Measurements from ENCODE around the gene APBA2. TPM values are rescaled to one million over a fixed set of nuclear protein-coding genes. Genes with fewer than 3 reads are reported as not detected.

The APBA2 gene
- total RNA-seq, 1 donor from 2014 or later: 33.1 TPM

- DNase-seq (ENCODE audit: low spot score in 2 of 2, unreplicated experiment in 2 of 2): no peak
- no peak overlapping the region for H3K27ac Mint-ChIP-seq
- H3K36me3 Mint-ChIP-seq: peaks cover 10% of the 10 kb centered on the region
- H3K9me3 Mint-ChIP-seq: no peaks in the 10 kb centered on the region
- no peaks in the 10 kb centered on the region for H3K27me3 Mint-ChIP-seq (ENCODE audit: low read depth)
- H3K4me3 Mint-ChIP-seq: no peak overlapping the region
- TF ChIP-seq, protein P1, sequence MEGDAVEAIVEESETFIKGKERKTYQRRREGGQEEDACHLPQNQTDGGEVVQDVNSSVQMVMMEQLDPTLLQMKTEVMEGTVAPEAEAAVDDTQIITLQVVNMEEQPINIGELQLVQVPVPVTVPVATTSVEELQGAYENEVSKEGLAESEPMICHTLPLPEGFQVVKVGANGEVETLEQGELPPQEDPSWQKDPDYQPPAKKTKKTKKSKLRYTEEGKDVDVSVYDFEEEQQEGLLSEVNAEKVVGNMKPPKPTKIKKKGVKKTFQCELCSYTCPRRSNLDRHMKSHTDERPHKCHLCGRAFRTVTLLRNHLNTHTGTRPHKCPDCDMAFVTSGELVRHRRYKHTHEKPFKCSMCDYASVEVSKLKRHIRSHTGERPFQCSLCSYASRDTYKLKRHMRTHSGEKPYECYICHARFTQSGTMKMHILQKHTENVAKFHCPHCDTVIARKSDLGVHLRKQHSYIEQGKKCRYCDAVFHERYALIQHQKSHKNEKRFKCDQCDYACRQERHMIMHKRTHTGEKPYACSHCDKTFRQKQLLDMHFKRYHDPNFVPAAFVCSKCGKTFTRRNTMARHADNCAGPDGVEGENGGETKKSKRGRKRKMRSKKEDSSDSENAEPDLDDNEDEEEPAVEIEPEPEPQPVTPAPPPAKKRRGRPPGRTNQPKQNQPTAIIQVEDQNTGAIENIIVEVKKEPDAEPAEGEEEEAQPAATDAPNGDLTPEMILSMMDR (IDR thresholded peaks at IDR 0.05; ENCODE audit: unreplicated experiment): no peak
- peaks cover 12% of the 10 kb centered on the region for H3K4me1 Mint-ChIP-seq
Measured at GRCh38 chr15:28996953-28997352, 111.2 kb downstream of the APBA2 start.

DNA sequence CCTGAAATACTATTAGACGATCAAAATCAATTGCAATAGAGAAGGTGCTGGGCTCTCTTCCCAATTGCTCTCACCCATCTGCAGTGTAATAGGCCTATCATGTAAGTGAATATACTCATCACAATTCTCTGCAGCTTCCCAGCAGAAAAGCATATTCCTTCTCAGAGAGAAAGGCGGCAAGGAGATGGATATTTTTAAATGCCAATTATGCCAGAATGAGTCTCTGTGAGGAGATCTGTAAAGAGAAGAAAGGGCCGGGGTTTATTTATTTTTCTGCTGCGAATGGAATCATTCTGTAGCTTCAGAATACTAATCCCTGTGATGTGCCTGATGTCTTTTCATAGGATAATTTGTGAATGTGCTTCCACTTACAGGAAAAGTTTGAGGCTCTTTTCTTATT is 112.0 kb downstream of the APBA2 start:
- peaks cover 8% of the 10 kb centered on the region for H3K4me1 Mint-ChIP-seq
- H3K36me3 Mint-ChIP-seq: peaks cover 10% of the 10 kb centered on the region
- H3K4me3 Mint-ChIP-seq: no peak overlapping the region
- no peak overlapping the region for H3K27ac Mint-ChIP-seq
- DNase-seq (ENCODE audit: low spot score in 2 of 2, unreplicated experiment in 2 of 2): no peak
- H3K9me3 Mint-ChIP-seq: no peaks in the 10 kb centered on the region
- TF ChIP-seq, protein P1 (IDR thresholded peaks at IDR 0.05; ENCODE audit: unreplicated experiment): no peak
- no peaks in the 10 kb centered on the region for H3K27me3 Mint-ChIP-seq (ENCODE audit: low read depth)

DNA sequence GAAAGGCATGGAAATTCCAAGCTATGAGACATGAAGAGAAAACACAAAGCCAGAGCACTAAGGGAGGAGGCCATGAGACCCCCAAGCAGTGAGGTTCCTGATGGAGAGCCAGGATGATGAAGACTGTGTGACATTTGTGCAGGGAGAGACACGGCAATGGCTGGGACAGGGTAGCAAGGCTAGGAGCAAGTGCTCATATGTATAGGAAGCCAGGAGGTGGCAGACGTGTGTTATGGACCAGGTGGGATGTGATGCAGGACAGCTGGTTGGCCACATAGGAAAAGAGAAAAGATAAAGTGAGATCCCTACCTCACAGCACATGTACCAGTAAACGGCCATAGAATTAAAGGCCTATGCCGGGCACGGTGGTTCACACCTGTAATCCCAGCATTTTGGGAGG is 112.7 kb downstream of the APBA2 start:
- Mint-ChIP-seq H3K4me1 (peaks cover 2% of the 10 kb centered on the region), H3K9me3 (no peaks in the 10 kb centered on the region), H3K27me3 (ENCODE audit: low read depth) (no peaks in the 10 kb centered on the region), H3K4me3 (no peak overlapping the region), H3K27ac (no peak overlapping the region), H3K36me3 (peaks cover 10% of the 10 kb centered on the region)
- TF ChIP-seq, protein P1 (IDR thresholded peaks at IDR 0.05; ENCODE audit: unreplicated experiment): no peak
- no peak for DNase-seq (ENCODE audit: low spot score in 2 of 2, unreplicated experiment in 2 of 2)

GRCh38 chr15:29003191-29003839 is 117.5 kb downstream of the APBA2 start:
- TF ChIP-seq, protein P1 (IDR thresholded peaks at IDR 0.05; ENCODE audit: unreplicated experiment): no peak
- Mint-ChIP-seq H3K27me3 (ENCODE audit: low read depth) (no peaks in the 10 kb centered on the region), H3K4me1 (no peaks in the 10 kb centered on the region), H3K4me3 (no peak overlapping the region), H3K36me3 (peaks cover 14% of the 10 kb centered on the region), H3K27ac (no peak overlapping the region), H3K9me3 (peaks cover 16% of the 10 kb centered on the region)
- DNase-seq (ENCODE audit: low spot score in 2 of 2, unreplicated experiment in 2 of 2): no peak

GRCh38 chr15:29003840-29004233 is 118.1 kb downstream of the APBA2 start:
- peaks cover 11% of the 10 kb centered on the region for H3K36me3 Mint-ChIP-seq
- no peaks in the 10 kb centered on the region for H3K27me3 Mint-ChIP-seq (ENCODE audit: low read depth)
- no peak for DNase-seq (ENCODE audit: low spot score in 2 of 2, unreplicated experiment in 2 of 2)
- H3K9me3 Mint-ChIP-seq: peaks cover 16% of the 10 kb centered on the region
- H3K4me1 Mint-ChIP-seq: no peaks in the 10 kb centered on the region
- no peak overlapping the region for H3K4me3 Mint-ChIP-seq
- no peak overlapping the region for H3K27ac Mint-ChIP-seq
- TF ChIP-seq, protein P1 (IDR thresholded peaks at IDR 0.05; ENCODE audit: unreplicated experiment): no peak
